CD14-positive monocyte (primary cell): ENCODE results near the gene MARCHF4. TPM values are rescaled to one million over a fixed set of nuclear protein-coding genes. Genes with fewer than 3 reads are reported as not detected.

Experiments used
- DNase-seq, 3 donors: peaks; one replicate each; pipeline ENCODE4 v3.0.0-alpha.2; 2011 to 2022
- H2AFZ ChIP-seq: 2 replicates; pipeline ENCODE4 v1.6.0; 2012; ENCODE audit warnings: mild to moderate bottlenecking, low read depth, low read length, inconsistent platforms; ENCODE audit not compliant: insufficient read depth, poor library complexity, severe bottlenecking
- H3K27ac ChIP-seq, 2 donors: 1 replicate in 1 of 2; 2 replicates in 1 of 2; pipeline ENCODE4 v1.5.1; 2012 to 2013; ENCODE audit warnings: low read length in 2 of 2, control low read depth in 1 of 2, inconsistent platforms in 1 of 2, low read depth in 1 of 2, mild to moderate bottlenecking in 1 of 2
- H3K27me3 ChIP-seq, 2 donors: one replicate each; pipeline versions ENCODE4 v1.6.0 to v1.6.1; 2011 to 2013; ENCODE audit warnings: low read length in 2 of 2; ENCODE audit not compliant: control insufficient read depth in 2 of 2, insufficient read depth in 2 of 2
- H3K36me3 ChIP-seq, 2 donors: replicated peaks in 1 of 2; 1 replicate in 1 of 2; 2 replicates in 1 of 2; pipeline versions ENCODE4 v1.5.1 to v1.6.1; 2012 to 2013; ENCODE audit warnings: low read length in 2 of 2, control low read depth in 1 of 2, inconsistent platforms in 1 of 2, mild to moderate bottlenecking in 1 of 2; ENCODE audit not compliant: insufficient read depth in 2 of 2, control insufficient read depth in 1 of 2
- H3K4me1 ChIP-seq, 2 donors: 1 replicate in 1 of 2; 2 replicates in 1 of 2; pipeline versions ENCODE4 v1.5.1 to v1.6.1; 2012 to 2013; ENCODE audit warnings: low read length in 2 of 2, control low read depth in 1 of 2, inconsistent platforms in 1 of 2, mild to moderate bottlenecking in 1 of 2, moderate library complexity in 1 of 2; ENCODE audit not compliant: insufficient read depth in 2 of 2, control insufficient read depth in 1 of 2
- H3K4me2 ChIP-seq: replicated peaks from 2 replicates; pipeline ENCODE3; 2012; ENCODE audit warnings: low read length, moderate library complexity, mild to moderate bottlenecking; ENCODE audit not compliant: poor library complexity, severe bottlenecking; ENCODE audit errors: extremely low read depth
- H3K4me3 ChIP-seq, 3 experiments: fragments of 200-600 bp in 1 of 3; sonication (generic) in 1 of 3; replicated peaks in 1 of 3; 1 replicate in 2 of 3; 2 replicates in 1 of 3; pipeline ENCODE4 v1.5.1; 2011 to 2013; ENCODE audit warnings: low read length in 3 of 3, mild to moderate bottlenecking in 3 of 3, control low read depth in 2 of 3, low read depth in 2 of 3, inconsistent platforms in 1 of 3, moderate library complexity in 1 of 3
- H3K79me2 ChIP-seq: 2 replicates; pipeline ENCODE4 v1.6.0; 2012; ENCODE audit warnings: mild to moderate bottlenecking, control low read depth, inconsistent platforms, low read length, moderate library complexity; ENCODE audit not compliant: insufficient read depth
- H3K9ac ChIP-seq: 2 replicates; pipeline ENCODE4 v1.6.0; 2017; ENCODE audit warnings: low read length, mild to moderate bottlenecking; ENCODE audit not compliant: insufficient read depth, poor library complexity, severe bottlenecking
- H3K9me3 ChIP-seq, 2 donors: replicated peaks in 1 of 2; 1 replicate in 1 of 2; 2 replicates in 1 of 2; pipeline versions ENCODE4 v1.5.1 to v1.6.1; 2012 to 2013; ENCODE audit warnings: low read length in 2 of 2, control low read depth in 1 of 2; ENCODE audit not compliant: control insufficient read depth in 1 of 2, insufficient read depth in 1 of 2
- H4K20me1 ChIP-seq: 2 replicates; pipeline ENCODE4 v1.6.0; 2012; ENCODE audit warnings: mild to moderate bottlenecking, low read length, control low read depth, moderate library complexity; ENCODE audit not compliant: insufficient read depth
- H3K27ac Mint-ChIP-seq, 7 donors: one replicate each; pipeline ENCODE4 v1.8.0; 2020; ENCODE audit warnings: mild to moderate bottlenecking in 7 of 7, mixed read lengths in 7 of 7, moderate library complexity in 6 of 7, inconsistent platforms in 2 of 7
- H3K27me3 Mint-ChIP-seq, 3 donors: one replicate each; pipeline ENCODE4 v1.8.0; 2021 to 2022; ENCODE audit warnings: low read depth in 3 of 3, mild to moderate bottlenecking in 3 of 3, mixed read lengths in 3 of 3, moderate library complexity in 3 of 3, inconsistent platforms in 1 of 3
- H3K36me3 Mint-ChIP-seq, 2 donors: one replicate each; pipeline ENCODE4 v1.8.0; 2020; ENCODE audit warnings: mixed read lengths in 2 of 2, inconsistent platforms in 1 of 2, mild to moderate bottlenecking in 1 of 2
- H3K4me1 Mint-ChIP-seq: one replicate; pipeline ENCODE4 v1.8.0; 2020; ENCODE audit warnings: mild to moderate bottlenecking, mixed read lengths
- H3K4me3 Mint-ChIP-seq, 2 donors: one replicate each; pipeline ENCODE4 v1.8.0; 2020; ENCODE audit warnings: mild to moderate bottlenecking in 2 of 2, mixed read lengths in 2 of 2, moderate library complexity in 1 of 2
- H3K9me3 Mint-ChIP-seq, 7 donors: one replicate each; pipeline ENCODE4 v1.8.0; 2020 to 2022; ENCODE audit warnings: mixed read lengths in 7 of 7, mild to moderate bottlenecking in 6 of 7, moderate library complexity in 6 of 7, inconsistent platforms in 2 of 7
- WGBS: methylation state at CpG from one replicate; pipeline ENCODE4 v1.1.5; 2013; ENCODE audit warnings: missing lambda C conversion rate; ENCODE audit not compliant: insufficient coverage; 5-methylcytosine and 5-hydroxymethylcytosine counted together
- intact Hi-C, 2 donors: fragments of 100-400 bp; cut with micrococcal nuclease; formaldehyde crosslinking; loops; one replicate each; pipeline versions ENCODE4 v1.15.0 to v1.15.1; 2023
- polyA plus RNA-seq, 3 donors: library from polyadenylated mRNA; depleted of rRNA in 1 of 3; unstranded in 2 of 3; stranded (reverse) in 1 of 3; fragments of 300-500 nt in 2 of 3; fragments of >200 nt in 1 of 3; fragmentation: Illumina TruSeq in 2 of 3; gene quantifications; 1 replicate in 2 of 3; 2 replicates in 1 of 3; pipeline ENCODE4 v1.2.3, GENCODE V29; 2012 to 2021
- TF ChIP-seq, protein P1 (sequence below): fragments of 200-600 bp; IDR thresholded peaks from one replicate; pipeline ENCODE4 v1.8.0; 2022; ENCODE audit warnings: antibody characterized with exemption, mild to moderate bottlenecking

MARCHF4 gene
- polyA plus RNA-seq, 3 donors: not detected

GRCh38 chr2:216344206-216344949, 27.9 kb downstream of the MARCHF4 start:
- WGBS: 85% methylated on average over 8 of the region's 9 CpGs
- no peak overlapping the region for H2AFZ ChIP-seq
- no peak overlapping the region for H3K4me2 ChIP-seq
- Mint-ChIP-seq H3K27me3 (peaks cover 1 to 5% (median 5%) of the 10 kb centered on the region in 3 donors), H3K36me3 (no peaks in the 10 kb centered on the region), H3K27ac (no peak overlapping the region), H3K9me3 (no peaks in the 10 kb centered on the region), H3K4me1 (no peaks in the 10 kb centered on the region), H3K4me3 (no peak overlapping the region)
- H4K20me1 ChIP-seq: no peaks in the 10 kb centered on the region
- H3K36me3 ChIP-seq: no peaks in the 10 kb centered on the region
- intact Hi-C loops: no loop called here
- no peak overlapping the region for H3K9ac ChIP-seq
- H3K27ac ChIP-seq: no peak overlapping the region
- H3K9me3 ChIP-seq: no peaks in the 10 kb centered on the region
- TF ChIP-seq, protein P1, sequence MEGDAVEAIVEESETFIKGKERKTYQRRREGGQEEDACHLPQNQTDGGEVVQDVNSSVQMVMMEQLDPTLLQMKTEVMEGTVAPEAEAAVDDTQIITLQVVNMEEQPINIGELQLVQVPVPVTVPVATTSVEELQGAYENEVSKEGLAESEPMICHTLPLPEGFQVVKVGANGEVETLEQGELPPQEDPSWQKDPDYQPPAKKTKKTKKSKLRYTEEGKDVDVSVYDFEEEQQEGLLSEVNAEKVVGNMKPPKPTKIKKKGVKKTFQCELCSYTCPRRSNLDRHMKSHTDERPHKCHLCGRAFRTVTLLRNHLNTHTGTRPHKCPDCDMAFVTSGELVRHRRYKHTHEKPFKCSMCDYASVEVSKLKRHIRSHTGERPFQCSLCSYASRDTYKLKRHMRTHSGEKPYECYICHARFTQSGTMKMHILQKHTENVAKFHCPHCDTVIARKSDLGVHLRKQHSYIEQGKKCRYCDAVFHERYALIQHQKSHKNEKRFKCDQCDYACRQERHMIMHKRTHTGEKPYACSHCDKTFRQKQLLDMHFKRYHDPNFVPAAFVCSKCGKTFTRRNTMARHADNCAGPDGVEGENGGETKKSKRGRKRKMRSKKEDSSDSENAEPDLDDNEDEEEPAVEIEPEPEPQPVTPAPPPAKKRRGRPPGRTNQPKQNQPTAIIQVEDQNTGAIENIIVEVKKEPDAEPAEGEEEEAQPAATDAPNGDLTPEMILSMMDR: no peak
- H3K4me1 ChIP-seq: no peaks in the 10 kb centered on the region
- no peak for DNase-seq
- no peaks in the 10 kb centered on the region for H3K27me3 ChIP-seq
- no peak overlapping the region for H3K4me3 ChIP-seq
- no peaks in the 10 kb centered on the region for H3K79me2 ChIP-seq

- Histone ChIP-seq H3K4me1 (no peaks in the 10 kb centered on the region), H3K27me3 (no peaks in the 10 kb centered on the region), H3K36me3 (no peaks in the 10 kb centered on the region), H4K20me1 (no peaks in the 10 kb centered on the region), H3K27ac (no peak overlapping the region), H3K4me3 (no peak overlapping the region), H3K9ac (no peak overlapping the region), H3K4me2 (no peak overlapping the region), H2AFZ (no peak overlapping the region), H3K79me2 (no peaks in the 10 kb centered on the region), H3K9me3 (no peaks in the 10 kb centered on the region)
- WGBS: 97% methylated on average over 4 of the region's 7 CpGs
- no peaks in the 10 kb centered on the region for H3K4me1 Mint-ChIP-seq
- intact Hi-C loops: no loop called here
- no peak overlapping the region for H3K4me3 Mint-ChIP-seq
- H3K9me3 Mint-ChIP-seq: no peaks in the 10 kb centered on the region
- peaks cover 1 to 7% (median 5%) of the 10 kb centered on the region in 3 donors for H3K27me3 Mint-ChIP-seq
- TF ChIP-seq, protein P1: no peak
- no peak for DNase-seq
- no peak overlapping the region for H3K27ac Mint-ChIP-seq
- no peaks in the 10 kb centered on the region for H3K36me3 Mint-ChIP-seq
Measured at GRCh38 chr2:216343221-216343980, 28.9 kb downstream of the MARCHF4 start.
